AG09309 (cell line): ENCODE results near the gene IL1R1.

Experiments
- DNase-seq: peaks from one replicate; pipeline ENCODE4 v3.0.0-alpha.2; 2010; ENCODE audit warnings: low read depth
- H3K4me3 ChIP-seq: 2 replicates; pipeline ENCODE4 v1.5.1; 2011; ENCODE audit warnings: mild to moderate bottlenecking, low read depth, low read length, moderate library complexity; ENCODE audit not compliant: control insufficient read depth
- CTCF ChIP-seq: IDR thresholded peaks from 2 replicates; pipeline ENCODE4 v1.5.1; 2011; ENCODE audit warnings: mild to moderate bottlenecking, low read depth, low read length, inconsistent platforms; ENCODE audit not compliant: insufficient read depth, control insufficient read depth; ENCODE audit errors: missing control alignments

Gene IL1R1

GRCh38 chr2:102138331-102138730 lies 4.2 kb upstream of the IL1R1 start:
- no peak overlapping the region for H3K4me3 ChIP-seq
- TF ChIP-seq CTCF: no peak
- DNase-seq: no peak

- no peak for TF ChIP-seq CTCF
- H3K4me3 ChIP-seq: no peak overlapping the region
- DNase-seq: no peak
Measured at GRCh38 chr2:102139851-102140250, 2.7 kb upstream of the IL1R1 start.

- H3K4me3 ChIP-seq: no peak overlapping the region
- TF ChIP-seq CTCF: no peak
- DNase-seq: no peak
Measured at GRCh38 chr2:102140377-102140776, 2.2 kb upstream of the IL1R1 start.

- peak; percentile 92 for DNase-seq
- TF ChIP-seq CTCF: no peak
- H3K4me3 ChIP-seq: no peak overlapping the region
Measured at GRCh38 chr2:102141011-102141943, 1.3 kb upstream of the IL1R1 start.

GRCh38 chr2:102142829-102143449 lies 393 bp downstream of the IL1R1 start:
- no peak for DNase-seq
- peak overlapping the region; percentile 60 for H3K4me3 ChIP-seq

More at GRCh38 chr2:102142829-102143449, 393 bp downstream of the IL1R1 start:
- TF ChIP-seq CTCF: no peak
